Astrocyte (in vitro differentiated cells and primary cell): ENCODE measurements around the gene CA10. TPM values are rescaled to one million over a fixed set of nuclear protein-coding genes. Genes with fewer than 3 reads are reported as not detected.

ENCODE experiments used
- DNase-seq: peaks from one replicate; pipeline ENCODE4 v3.0.0-alpha.2; 2010; ENCODE audit warnings: low read depth
- FAIRE-seq: peaks from 2 replicates; lab custom pipeline; 2011; peaks lifted over from hg19 to GRCh38; lab: Jason Lieb, UNC
- H2AFZ ChIP-seq: 2 replicates; pipeline ENCODE4 v1.6.0; 2012; ENCODE audit warnings: low read depth, low read length, inconsistent platforms
- H3K27ac ChIP-seq: 2 replicates; pipeline ENCODE4 v1.5.1; 2011; ENCODE audit warnings: low read depth, low read length, inconsistent platforms
- H3K27me3 ChIP-seq: 2 replicates; pipeline ENCODE4 v1.6.0; 2011; ENCODE audit warnings: low read length, inconsistent platforms; ENCODE audit not compliant: insufficient read depth
- H3K36me3 ChIP-seq: 2 replicates; pipeline ENCODE4 v1.5.1; 2011; ENCODE audit warnings: low read length, inconsistent platforms; ENCODE audit not compliant: insufficient read depth
- H3K4me1 ChIP-seq: 2 replicates; pipeline ENCODE4 v1.5.1; 2011; ENCODE audit warnings: low read length, inconsistent platforms; ENCODE audit not compliant: insufficient read depth
- H3K4me2 ChIP-seq: 2 replicates; pipeline ENCODE4 v1.6.0; 2012; ENCODE audit warnings: low read length, inconsistent platforms
- H3K4me3 ChIP-seq: 2 replicates; pipeline ENCODE4 v1.5.1; 2011; ENCODE audit warnings: low read depth, mild to moderate bottlenecking, low read length, inconsistent platforms; ENCODE audit not compliant: insufficient read depth
- H3K79me2 ChIP-seq: 2 replicates; pipeline ENCODE4 v1.6.0; 2012; ENCODE audit warnings: mild to moderate bottlenecking, low read length, inconsistent platforms; ENCODE audit not compliant: insufficient read depth
- H3K9ac ChIP-seq: 2 replicates; pipeline ENCODE4 v1.6.0; 2012; ENCODE audit warnings: mild to moderate bottlenecking, low read length, inconsistent platforms
- H3K9me3 ChIP-seq: 2 replicates; pipeline ENCODE4 v1.5.1; 2012; ENCODE audit warnings: low read depth, mild to moderate bottlenecking, low read length, inconsistent platforms; ENCODE audit not compliant: insufficient read depth
- H4K20me1 ChIP-seq: 2 replicates; pipeline ENCODE4 v1.6.0; 2012; ENCODE audit warnings: low read length, inconsistent platforms; ENCODE audit not compliant: insufficient read depth
- H3K27ac Mint-ChIP-seq: one replicate; pipeline ENCODE4 v1.8.0; 2021; ENCODE audit warnings: mild to moderate bottlenecking, mixed read lengths; ENCODE audit not compliant: unreplicated experiment
- H3K27me3 Mint-ChIP-seq: one replicate; pipeline ENCODE4 v1.8.0; 2021; ENCODE audit warnings: low read depth, mixed read lengths; ENCODE audit not compliant: unreplicated experiment
- H3K36me3 Mint-ChIP-seq: one replicate; pipeline ENCODE4 v1.8.0; 2021; ENCODE audit warnings: low read depth, mixed read lengths; ENCODE audit not compliant: unreplicated experiment
- H3K4me1 Mint-ChIP-seq: one replicate; pipeline ENCODE4 v1.8.0; 2021; ENCODE audit warnings: low read depth, mixed read lengths; ENCODE audit not compliant: unreplicated experiment
- H3K4me3 Mint-ChIP-seq: one replicate; pipeline ENCODE4 v1.8.0; 2021; ENCODE audit warnings: mild to moderate bottlenecking, moderate library complexity, mixed read lengths; ENCODE audit not compliant: unreplicated experiment
- H3K9me3 Mint-ChIP-seq: one replicate; pipeline ENCODE4 v1.8.0; 2021; ENCODE audit warnings: mild to moderate bottlenecking, mixed read lengths; ENCODE audit not compliant: unreplicated experiment
- EZH2 ChIP-seq: IDR thresholded peaks from 2 replicates; pipeline ENCODE4 v1.6.1; 2012; ENCODE audit warnings: mild to moderate bottlenecking, low read length, inconsistent platforms; ENCODE audit not compliant: insufficient read depth
- total RNA-seq: library from RNA; stranded (reverse); gene quantifications from 2 replicates; pipeline ENCODE4 v1.2.1, GENCODE V29; 2021
- TF ChIP-seq, protein P1 (sequence below): IDR thresholded peaks from 2 replicates; pipeline ENCODE4 v1.5.1; 2011; ENCODE audit warnings: low read depth, mild to moderate bottlenecking, inconsistent platforms, low read length, moderate library complexity; ENCODE audit not compliant: insufficient read depth

CA10 gene
- total RNA-seq, 1 donor from 2014 or later: 0.43 TPM

DNA sequence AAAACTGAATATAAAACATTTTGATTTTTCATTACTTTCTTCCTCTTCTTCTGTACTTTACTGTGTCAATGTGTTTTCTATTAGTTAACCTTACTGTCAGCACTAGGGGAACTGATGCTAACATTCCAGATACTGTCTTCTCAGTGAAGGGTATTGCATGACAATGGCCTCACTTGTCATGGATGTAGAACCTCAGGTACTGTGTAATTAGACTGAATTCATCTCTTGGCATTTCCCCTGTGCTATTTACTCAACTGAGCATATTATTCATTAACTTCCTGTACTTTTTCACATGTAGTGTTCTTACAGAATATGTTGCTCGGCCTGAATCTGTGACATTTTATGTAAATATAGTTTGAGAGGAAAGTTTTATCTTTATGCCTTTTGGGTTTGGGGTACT, 237.0 kb downstream of the CA10 start:
- H3K4me1 Mint-ChIP-seq: no peaks in the 10 kb centered on the region
- no peaks in the 10 kb centered on the region for H3K9me3 Mint-ChIP-seq

DNA sequence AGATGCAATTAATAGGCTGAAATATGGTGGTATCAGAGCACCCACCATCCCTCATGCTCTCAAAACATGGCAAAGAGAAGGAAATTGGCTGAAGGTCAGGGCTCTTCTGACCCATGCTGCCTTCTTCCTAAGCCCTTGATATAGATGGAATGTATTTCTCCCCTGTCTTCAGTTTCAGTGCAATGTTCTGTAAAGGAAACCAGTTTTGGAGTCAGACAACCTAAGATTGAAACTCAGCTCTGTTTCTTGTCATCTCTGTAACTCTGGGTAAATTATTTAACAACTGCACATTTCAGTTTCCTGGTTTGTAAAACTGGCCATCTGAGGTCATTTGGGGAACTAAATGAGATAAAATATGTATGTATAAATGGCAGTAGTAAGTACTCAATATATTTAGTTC, 243.9 kb downstream of the CA10 start:
- Mint-ChIP-seq H3K36me3 (no peaks in the 10 kb centered on the region), H3K4me3 (no peak overlapping the region), H3K27ac (no peak overlapping the region), H3K9me3 (no peaks in the 10 kb centered on the region), H3K27me3 (peaks cover 12% of the 10 kb centered on the region), H3K4me1 (no peaks in the 10 kb centered on the region)
- H3K36me3 ChIP-seq: no peaks in the 10 kb centered on the region
- no peak for FAIRE-seq
- H3K27me3 ChIP-seq: no peaks in the 10 kb centered on the region
- no peak for DNase-seq
- TF ChIP-seq EZH2: no peak
- no peaks in the 10 kb centered on the region for H3K4me1 ChIP-seq
- H3K27ac ChIP-seq: no peak overlapping the region
- no peak overlapping the region for H3K4me2 ChIP-seq
- H3K9ac ChIP-seq: no peak overlapping the region
- H3K9me3 ChIP-seq: no peaks in the 10 kb centered on the region
- H2AFZ ChIP-seq: no peak overlapping the region
- no peaks in the 10 kb centered on the region for H4K20me1 ChIP-seq
- no peaks in the 10 kb centered on the region for H3K79me2 ChIP-seq
- no peak overlapping the region for H3K4me3 ChIP-seq

More for the DNA sequence above, 237.0 kb downstream of the CA10 start:
- Histone ChIP-seq H3K9ac (no peak overlapping the region), H3K27me3 (no peaks in the 10 kb centered on the region), H2AFZ (no peak overlapping the region), H3K4me2 (no peak overlapping the region), H3K4me1 (no peaks in the 10 kb centered on the region), H3K9me3 (no peaks in the 10 kb centered on the region), H3K4me3 (no peak overlapping the region), H3K79me2 (no peaks in the 10 kb centered on the region), H3K27ac (no peak overlapping the region), H4K20me1 (no peaks in the 10 kb centered on the region), H3K36me3 (no peaks in the 10 kb centered on the region)
- Mint-ChIP-seq H3K27ac (no peak overlapping the region), H3K27me3 (peaks cover 1% of the 10 kb centered on the region), H3K4me3 (no peak overlapping the region), H3K36me3 (no peaks in the 10 kb centered on the region)
- TF ChIP-seq EZH2: no peak
- TF ChIP-seq, protein P1, sequence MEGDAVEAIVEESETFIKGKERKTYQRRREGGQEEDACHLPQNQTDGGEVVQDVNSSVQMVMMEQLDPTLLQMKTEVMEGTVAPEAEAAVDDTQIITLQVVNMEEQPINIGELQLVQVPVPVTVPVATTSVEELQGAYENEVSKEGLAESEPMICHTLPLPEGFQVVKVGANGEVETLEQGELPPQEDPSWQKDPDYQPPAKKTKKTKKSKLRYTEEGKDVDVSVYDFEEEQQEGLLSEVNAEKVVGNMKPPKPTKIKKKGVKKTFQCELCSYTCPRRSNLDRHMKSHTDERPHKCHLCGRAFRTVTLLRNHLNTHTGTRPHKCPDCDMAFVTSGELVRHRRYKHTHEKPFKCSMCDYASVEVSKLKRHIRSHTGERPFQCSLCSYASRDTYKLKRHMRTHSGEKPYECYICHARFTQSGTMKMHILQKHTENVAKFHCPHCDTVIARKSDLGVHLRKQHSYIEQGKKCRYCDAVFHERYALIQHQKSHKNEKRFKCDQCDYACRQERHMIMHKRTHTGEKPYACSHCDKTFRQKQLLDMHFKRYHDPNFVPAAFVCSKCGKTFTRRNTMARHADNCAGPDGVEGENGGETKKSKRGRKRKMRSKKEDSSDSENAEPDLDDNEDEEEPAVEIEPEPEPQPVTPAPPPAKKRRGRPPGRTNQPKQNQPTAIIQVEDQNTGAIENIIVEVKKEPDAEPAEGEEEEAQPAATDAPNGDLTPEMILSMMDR: no peak
- FAIRE-seq (no peak), DNase-seq (no peak)

DNA sequence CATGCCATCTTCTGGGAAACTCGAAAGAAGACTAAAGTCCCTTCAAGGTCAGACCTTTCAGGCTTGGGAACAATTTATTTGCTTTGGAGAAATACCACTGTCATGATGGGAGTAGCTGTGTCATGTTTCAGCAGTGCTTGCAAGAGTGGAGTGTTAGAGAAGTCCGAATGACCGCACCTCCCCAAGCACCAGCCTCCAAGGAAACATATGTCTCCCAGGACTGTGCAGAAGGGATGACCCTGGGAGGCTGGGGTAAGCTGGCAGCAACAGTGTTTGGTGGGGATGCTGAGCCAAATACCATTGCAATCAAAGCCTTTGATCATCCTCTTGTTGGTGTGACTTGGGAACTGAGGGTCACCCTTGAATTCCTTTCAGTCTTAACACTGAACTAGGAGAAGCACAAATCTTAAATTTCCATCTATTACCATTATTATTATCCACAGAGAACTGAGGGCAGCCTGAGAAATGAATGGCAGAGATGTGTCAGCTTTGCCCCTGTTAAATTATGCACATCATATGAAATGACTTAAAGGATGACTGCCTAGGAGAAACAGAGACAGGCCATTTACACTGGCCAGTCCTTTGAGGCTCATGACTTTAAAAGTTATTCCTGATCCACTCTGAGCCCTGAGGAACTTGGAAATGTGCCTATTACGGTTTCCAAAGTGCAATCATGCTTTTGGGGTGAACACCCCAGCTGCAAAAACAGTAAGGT, 244.9 kb downstream of the CA10 start:
- no peaks in the 10 kb centered on the region for H3K9me3 Mint-ChIP-seq
- Histone ChIP-seq H3K9ac (no peak overlapping the region), H3K27ac (no peak overlapping the region), H2AFZ (no peak overlapping the region), H3K9me3 (peaks cover 3% of the 10 kb centered on the region), H3K4me1 (no peaks in the 10 kb centered on the region), H3K79me2 (no peaks in the 10 kb centered on the region), H3K4me3 (no peak overlapping the region), H3K4me2 (no peak overlapping the region), H3K36me3 (no peaks in the 10 kb centered on the region), H3K27me3 (no peaks in the 10 kb centered on the region), H4K20me1 (no peaks in the 10 kb centered on the region)
- FAIRE-seq (no peak), DNase-seq (no peak)
- H3K36me3 Mint-ChIP-seq: no peaks in the 10 kb centered on the region
- H3K27ac Mint-ChIP-seq: no peak overlapping the region
- H3K27me3 Mint-ChIP-seq: peaks cover 12% of the 10 kb centered on the region
- no peak overlapping the region for H3K4me3 Mint-ChIP-seq
- H3K4me1 Mint-ChIP-seq: no peaks in the 10 kb centered on the region
- no peak for TF ChIP-seq EZH2
- TF ChIP-seq, protein P1: no peak
